Spleen (tissue), 11 donors: ENCODE results near the gene CERS1. TPM values are rescaled to one million over a fixed set of nuclear protein-coding genes. Genes with fewer than 3 reads are reported as not detected.

ENCODE experiments used
- DNase-seq: peaks from one replicate; pipeline ENCODE4 v3.0.0-alpha.2; 2020
- H3K27ac ChIP-seq, 8 donors: fragments of 200-600 bp; sonication (generic) in 7 of 8; 1 replicate in 4 of 8; 2 replicates in 4 of 8; pipeline versions ENCODE4 v1.5.0 to v1.8.0; 2016 to 2021; ENCODE audit warnings: inconsistent platforms in 4 of 8, mild to moderate bottlenecking in 4 of 8, moderate library complexity in 1 of 8
- H3K27me3 ChIP-seq, 7 donors: fragments of 200-600 bp; sonication (generic) in 6 of 7; replicated peaks in 1 of 7; 1 replicate in 4 of 7; 2 replicates in 3 of 7; pipeline versions ENCODE4 v1.5.0 to v1.8.0; 2016 to 2021; ENCODE audit warnings: inconsistent platforms in 3 of 7, mild to moderate bottlenecking in 1 of 7
- H3K36me3 ChIP-seq, 6 donors: fragments of 200-600 bp; sonication (generic) in 5 of 6; 1 replicate in 4 of 6; 2 replicates in 2 of 6; pipeline versions ENCODE4 v1.5.0 to v1.8.0; 2016 to 2021; ENCODE audit warnings: inconsistent platforms in 2 of 6
- H3K4me1 ChIP-seq, 6 donors: fragments of 200-600 bp; sonication (generic) in 5 of 6; 1 replicate in 3 of 6; 2 replicates in 3 of 6; pipeline versions ENCODE4 v1.5.0 to v1.8.0; 2016 to 2021; ENCODE audit warnings: inconsistent platforms in 3 of 6
- H3K4me3 ChIP-seq, 8 donors: fragments of 200-600 bp; sonication (generic) in 7 of 8; 1 replicate in 4 of 8; 2 replicates in 4 of 8; pipeline versions ENCODE4 v1.5.0 to v1.8.0; 2016 to 2021; ENCODE audit warnings: inconsistent platforms in 4 of 8, mild to moderate bottlenecking in 4 of 8, moderate library complexity in 2 of 8
- H3K9me3 ChIP-seq, 8 donors: fragments of 200-600 bp; sonication (generic) in 7 of 8; 1 replicate in 4 of 8; 2 replicates in 4 of 8; pipeline versions ENCODE4 v1.5.0 to v1.8.0; 2016 to 2021; ENCODE audit warnings: inconsistent platforms in 4 of 8
- POLR2A ChIP-seq, 3 donors: fragments of 450-650 bp; IDR thresholded peaks; one replicate each; pipeline ENCODE4 v1.5.1; 2017; ENCODE audit warnings: antibody characterized with exemption in 3 of 3, mild to moderate bottlenecking in 1 of 3
- POLR2AphosphoS5 ChIP-seq, 3 donors: sonication (generic); formaldehyde crosslinking; IDR thresholded peaks; one replicate each; pipeline ENCODE4 v1.5.1; 2017; ENCODE audit warnings: antibody characterized with exemption in 3 of 3
- WGBS, 5 donors: extraction: QIAGEN DNeasy Blood & Tissue Kit in 3 of 5; methylation state at CpG; one replicate each; pipeline versions ENCODE4 v1.1.5 to v1.1.7; 2013 to 2018; 5-methylcytosine and 5-hydroxymethylcytosine counted together
- intact Hi-C: fragments of 100-400 bp; cut with DNase I; formaldehyde crosslinking; loops from one replicate; pipeline ENCODE4 v1.15.0; 2023; ENCODE audit warnings: low total_unique reads
- polyA plus RNA-seq, 3 donors: library from polyadenylated mRNA; stranded (reverse); fragments of 200-250 nt; gene quantifications; one replicate each; pipeline ENCODE4 v1.2.1, GENCODE V29; 2013
- total RNA-seq, 7 donors: library from RNA; depleted of rRNA in 3 of 7; stranded (reverse); fragments of >200 nt in 3 of 7; fragmentation: NEBNext Ultra II Directional in 4 of 7; extraction: Animal tissue kit (Norgen Biotek cat#: 25700) in 4 of 7; gene quantifications; one replicate each; pipeline versions ENCODE4 v1.1.0 to v1.2.1, GENCODE V29; 2016 to 2021
- TF ChIP-seq, protein P1 (sequence below), 11 experiments: fragments of 200-600 bp in 7 of 11; fragments of 450-650 bp in 4 of 11; sonication (generic) in 4 of 11; IDR thresholded peaks in 8 of 11; conservative IDR thresholded peaks in 3 of 11; 1 replicate in 7 of 11; 2 replicates in 4 of 11; pipeline versions ENCODE4 v1.4.0 to v1.8.0; 2016 to 2021; ENCODE audit warnings: antibody characterized with exemption in 11 of 11, inconsistent platforms in 4 of 11, mild to moderate bottlenecking in 1 of 11
- donor health status: healthy with polysubstance abuse.
- donor health status: DM: no; HTN: no; CAD: no; lungs with moderate emphysema.
- donor health status: DM: no; HTN: no; CAD: no.
- donor health status: Bipolar disorder and iron deficiency.
- donor health status: healthy.
- donor health status: DM: no; HTN: no; CAD: no.
- donor health status: DM: yes; HTN: yes; CAD: no.

The CERS1 gene
- total and polyA plus RNA-seq, 10 donors = 0.06 to 0.50 (median 0.39) TPM; not detected in 4

DNA sequence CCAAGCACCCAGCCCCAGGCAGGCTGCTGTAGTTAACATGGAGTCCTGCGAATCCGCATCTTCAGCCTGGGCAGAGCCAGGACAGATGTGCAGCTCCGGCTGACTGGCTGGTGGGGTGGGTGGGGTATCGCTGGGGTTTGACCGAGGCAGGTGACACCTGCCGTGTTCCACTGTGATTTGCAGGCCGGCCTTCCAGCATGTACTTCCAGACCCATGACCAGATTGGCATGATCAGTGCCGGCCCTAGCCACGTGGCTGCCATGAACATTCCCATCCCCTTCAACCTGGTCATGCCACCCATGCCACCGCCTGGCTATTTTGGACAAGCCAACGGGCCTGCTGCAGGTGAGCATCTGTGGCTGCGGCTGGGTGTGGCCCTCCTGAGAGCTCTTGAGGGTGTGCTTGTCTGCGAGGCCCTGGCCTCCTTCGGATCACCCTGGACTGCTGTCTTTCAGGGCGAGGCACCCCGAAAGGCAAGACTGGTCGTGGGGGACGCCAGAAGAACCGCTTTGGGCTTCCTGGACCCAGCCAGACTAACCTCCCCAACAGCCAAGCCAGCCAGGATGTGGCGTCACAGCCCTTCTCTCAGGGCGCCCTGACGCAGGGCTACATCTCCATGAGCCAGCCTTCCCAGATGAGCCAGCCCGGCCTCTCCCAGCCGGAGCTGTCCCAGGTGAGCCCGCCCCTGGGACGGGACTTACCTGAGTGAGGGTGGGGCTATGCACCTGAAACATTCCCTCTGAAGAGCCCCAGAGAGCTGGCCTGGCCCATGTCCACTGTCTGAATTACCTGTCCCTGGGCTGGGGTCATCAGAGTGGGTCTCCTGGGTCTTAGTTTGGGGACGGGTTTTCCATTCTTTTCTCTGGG is 30.6 kb downstream of the CERS1 start:
- Histone ChIP-seq H3K4me1 (peaks cover 9 to 58% (median 41%) of the 10 kb centered on the region in 6 donors), H3K27me3 (peaks cover 0 to 13% (median 10%) of the 10 kb centered on the region in 7 donors), H3K4me3 (no peak overlapping the region), H3K27ac (no peak overlapping the region), H3K36me3 (peaks cover 13 to 84% (median 81%) of the 10 kb centered on the region in 6 donors), H3K9me3 (no peaks in the 10 kb centered on the region)
- WGBS, 5 donors = 87 to 98% (median 93%) methylated on average over 13 to 27 of the region's 27 CpGs
- DNase-seq = peak; percentile 72
- intact Hi-C loops = no loop called here
- TF ChIP-seq, protein P1, sequence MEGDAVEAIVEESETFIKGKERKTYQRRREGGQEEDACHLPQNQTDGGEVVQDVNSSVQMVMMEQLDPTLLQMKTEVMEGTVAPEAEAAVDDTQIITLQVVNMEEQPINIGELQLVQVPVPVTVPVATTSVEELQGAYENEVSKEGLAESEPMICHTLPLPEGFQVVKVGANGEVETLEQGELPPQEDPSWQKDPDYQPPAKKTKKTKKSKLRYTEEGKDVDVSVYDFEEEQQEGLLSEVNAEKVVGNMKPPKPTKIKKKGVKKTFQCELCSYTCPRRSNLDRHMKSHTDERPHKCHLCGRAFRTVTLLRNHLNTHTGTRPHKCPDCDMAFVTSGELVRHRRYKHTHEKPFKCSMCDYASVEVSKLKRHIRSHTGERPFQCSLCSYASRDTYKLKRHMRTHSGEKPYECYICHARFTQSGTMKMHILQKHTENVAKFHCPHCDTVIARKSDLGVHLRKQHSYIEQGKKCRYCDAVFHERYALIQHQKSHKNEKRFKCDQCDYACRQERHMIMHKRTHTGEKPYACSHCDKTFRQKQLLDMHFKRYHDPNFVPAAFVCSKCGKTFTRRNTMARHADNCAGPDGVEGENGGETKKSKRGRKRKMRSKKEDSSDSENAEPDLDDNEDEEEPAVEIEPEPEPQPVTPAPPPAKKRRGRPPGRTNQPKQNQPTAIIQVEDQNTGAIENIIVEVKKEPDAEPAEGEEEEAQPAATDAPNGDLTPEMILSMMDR (IDR thresholded peaks at IDR 0.05 in 8 of 11, conservative IDR thresholded peaks at IDR 0.05 in 3 of 11) = no peak
- TF ChIP-seq POLR2AphosphoS5 (IDR thresholded peaks at IDR 0.05) = peak in 2 of 3 donors; percentile 4 to 43
- TF ChIP-seq POLR2A (IDR thresholded peaks at IDR 0.05) = no peak

DNA sequence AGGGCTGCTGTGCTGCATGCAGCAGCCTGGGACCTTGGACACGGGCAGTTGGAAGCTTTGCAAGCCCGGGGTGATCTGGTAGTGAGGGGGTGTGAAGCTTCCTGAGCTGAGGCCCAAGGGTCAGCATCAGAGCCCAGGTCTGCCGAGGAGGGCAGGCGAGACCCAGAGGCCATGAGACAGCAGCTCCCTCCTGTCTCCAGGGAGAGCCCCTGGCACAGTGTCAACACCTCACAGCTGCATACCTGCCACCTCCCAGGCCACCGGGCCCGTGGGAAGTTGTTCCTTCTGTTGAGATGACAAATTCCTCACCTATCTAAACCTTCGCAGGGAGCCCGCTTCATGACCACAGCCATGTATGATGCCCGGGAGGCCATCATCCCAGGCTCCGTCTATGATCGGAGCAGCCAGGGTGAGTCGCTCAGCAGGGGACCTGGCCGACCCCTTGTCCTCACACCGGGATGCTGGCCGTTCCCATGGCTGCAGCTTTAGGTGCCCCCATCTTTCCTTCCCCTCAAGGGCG is 32.1 kb downstream of the CERS1 start:
- no peak for TF ChIP-seq POLR2A (IDR thresholded peaks at IDR 0.05)
- TF ChIP-seq, protein P1 (IDR thresholded peaks at IDR 0.05 in 8 of 11, conservative IDR thresholded peaks at IDR 0.05 in 3 of 11) = no peak
- Histone ChIP-seq H3K27me3 (no peaks in the 10 kb centered on the region), H3K9me3 (no peaks in the 10 kb centered on the region), H3K4me1 (peaks cover 0 to 57% (median 36%) of the 10 kb centered on the region in 6 donors), H3K27ac (no peak overlapping the region), H3K36me3 (peaks cover 14 to 99% (median 95%) of the 10 kb centered on the region in 6 donors), H3K4me3 (no peak overlapping the region)
- DNase-seq = peak; percentile 71
- intact Hi-C loops = no loop called here
- WGBS, 5 donors = 84 to 87% (median 85%) methylated on average over 13 to 16 of the region's 16 CpGs

DNA sequence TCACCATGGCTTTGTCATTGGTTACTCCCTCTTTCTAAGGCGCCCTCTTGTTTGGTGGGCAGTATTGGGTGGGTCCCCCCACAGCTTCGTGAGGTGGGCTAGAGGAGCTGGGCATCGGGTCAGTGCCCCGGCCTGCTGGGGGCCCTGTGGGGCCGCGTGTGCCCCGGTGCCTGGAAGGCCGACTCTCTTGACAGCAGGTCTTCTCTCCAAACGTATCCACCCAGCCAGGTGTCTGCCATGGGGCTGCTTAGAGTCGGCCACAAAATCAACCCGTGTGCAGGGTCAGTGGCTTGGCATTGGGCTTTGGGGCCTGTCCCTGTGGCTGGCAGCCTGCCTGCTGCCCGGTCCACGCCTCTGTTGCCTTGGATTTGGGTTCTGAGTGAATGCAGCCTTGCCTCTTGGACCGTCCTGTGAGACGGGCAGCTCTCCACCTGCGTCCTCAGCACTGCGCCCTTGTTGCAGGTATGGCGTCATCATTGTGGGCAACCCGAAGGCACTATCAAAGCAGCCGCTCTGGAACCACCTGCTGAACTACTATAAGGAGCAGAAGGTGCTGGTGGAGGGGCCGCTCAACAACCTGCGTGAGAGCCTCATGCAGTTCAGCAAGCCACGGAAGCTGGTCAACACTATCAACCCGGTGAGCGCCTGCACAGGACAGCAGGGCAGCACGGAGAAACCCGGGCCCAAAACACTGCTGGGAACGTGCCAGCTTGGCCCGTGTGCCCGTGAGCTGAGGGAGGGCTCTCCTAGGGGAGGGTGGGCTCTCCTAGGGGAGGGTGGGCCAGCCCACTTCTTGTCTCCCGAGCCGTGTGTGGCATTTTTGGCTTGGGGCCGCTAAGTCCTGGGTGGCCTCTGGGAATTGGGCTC is 32.7 kb downstream of the CERS1 start:
- intact Hi-C loops = no loop called here
- TF ChIP-seq POLR2AphosphoS5 (IDR thresholded peaks at IDR 0.05) (no peak), POLR2A (IDR thresholded peaks at IDR 0.05) (no peak)
- TF ChIP-seq, protein P1 (IDR thresholded peaks at IDR 0.05 in 8 of 11, conservative IDR thresholded peaks at IDR 0.05 in 3 of 11) = no peak
- WGBS, 5 donors = 92 to 97% (median 93%) methylated on average over 12 to 33 of the region's 33 CpGs
- Histone ChIP-seq H3K27me3 (no peaks in the 10 kb centered on the region), H3K4me1 (peaks cover 0 to 54% (median 36%) of the 10 kb centered on the region in 6 donors), H3K27ac (no peak overlapping the region), H3K36me3 (peaks cover 16 to 100% (median 99%) of the 10 kb centered on the region in 6 donors), H3K4me3 (no peak overlapping the region), H3K9me3 (no peaks in the 10 kb centered on the region)
- no peak for DNase-seq
